ENCODE results near the gene TEX36.

TEX36 gene

GRCh38 chr10:125683063-125683462 is at the start of gene TEX36:
Gene TEX36 (minus strand): TSS chr10:125683163. CDS start chr10:125682989, 174 bp downstream.
- TF ChIP-seq TEAD4 (IDR thresholded peaks at IDR 0.05) = no peak
- TF ChIP-seq CREB1 (IDR thresholded peaks at IDR 0.05; ENCODE audit: low read depth) = no peak
- no peak for TF ChIP-seq USF1 (IDR thresholded peaks at IDR 0.05)
- no peak for TF ChIP-seq ZBTB7A (IDR thresholded peaks at IDR 0.05; ENCODE audit: low read depth)
- TF ChIP-seq CEBPB (IDR thresholded peaks at IDR 0.05) = no peak
- no peak for TF ChIP-seq NFIC (IDR thresholded peaks at IDR 0.05)
- no peak for TF ChIP-seq FOXM1 (IDR thresholded peaks at IDR 0.05; ENCODE audit: borderline replicate concordance, low read depth)
- no peak for TF ChIP-seq MAX (IDR thresholded peaks at IDR 0.05)
- no peak for TF ChIP-seq EP300 (IDR thresholded peaks at IDR 0.05; ENCODE audit: borderline replicate concordance)
- TF ChIP-seq REST (IDR thresholded peaks at IDR 0.05; ENCODE audit: low read depth) = no peak
- TF ChIP-seq TAF1 (IDR thresholded peaks at IDR 0.05; ENCODE audit: low read depth) = no peak
- TF ChIP-seq RAD21 (IDR thresholded peaks at IDR 0.05; ENCODE audit: low read depth) = no peak
- no peak for TF ChIP-seq TCF12 (IDR thresholded peaks at IDR 0.05; ENCODE audit: low read depth)

GRCh38 chr10:125727436-125727835 is 44.5 kb upstream of the TEX36 start:
- TF ChIP-seq EP300 (IDR thresholded peaks at IDR 0.05; ENCODE audit: borderline replicate concordance) (no peak), TAF1 (IDR thresholded peaks at IDR 0.05; ENCODE audit: low read depth) (no peak), ZBTB7A (IDR thresholded peaks at IDR 0.05; ENCODE audit: low read depth) (no peak), CEBPB (IDR thresholded peaks at IDR 0.05) (no peak), NFIC (IDR thresholded peaks at IDR 0.05) (no peak), YY1 (IDR thresholded peaks at IDR 0.05; ENCODE audit: low read depth) (no peak), MAX (IDR thresholded peaks at IDR 0.05) (no peak), CREB1 (IDR thresholded peaks at IDR 0.05; ENCODE audit: low read depth) (no peak), REST (IDR thresholded peaks at IDR 0.05; ENCODE audit: low read depth) (no peak), FOXM1 (IDR thresholded peaks at IDR 0.05; ENCODE audit: borderline replicate concordance, low read depth) (no peak)

- TF ChIP-seq CEBPB (IDR thresholded peaks at IDR 0.05) = no peak
- TF ChIP-seq EGR1 (IDR thresholded peaks at IDR 0.05) = no peak
- TF ChIP-seq CREB1 (IDR thresholded peaks at IDR 0.05; ENCODE audit: low read depth) = no peak
- TF ChIP-seq NFIC (IDR thresholded peaks at IDR 0.05) = no peak
- TF ChIP-seq MAX (IDR thresholded peaks at IDR 0.05) = no peak
- TF ChIP-seq REST (IDR thresholded peaks at IDR 0.05; ENCODE audit: low read depth) = no peak
- no peak for TF ChIP-seq USF1 (IDR thresholded peaks at IDR 0.05)
- no peak for TF ChIP-seq EP300 (IDR thresholded peaks at IDR 0.05; ENCODE audit: borderline replicate concordance)
Observed at GRCh38 chr10:125726914-125727313, 44.0 kb upstream of the TEX36 start.

DNA sequence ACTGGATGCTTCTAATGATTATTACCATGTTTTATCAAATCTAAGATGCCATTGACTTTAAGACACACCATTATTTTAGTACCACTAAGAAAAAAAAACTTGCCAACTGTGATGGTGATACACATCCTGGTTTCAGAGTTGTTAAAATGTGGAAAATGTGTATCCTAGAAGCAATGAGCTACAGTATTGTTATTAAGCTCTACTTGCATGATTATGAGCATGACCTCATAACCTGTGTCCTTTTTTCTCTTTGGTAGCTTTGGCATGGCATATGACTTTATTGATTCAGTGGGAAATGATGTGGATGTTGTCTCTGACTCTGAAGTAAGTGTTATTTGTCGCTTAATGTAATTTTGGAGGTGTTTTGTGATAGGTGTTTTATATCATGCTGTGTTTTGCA is 39.8 kb upstream of the TEX36 start:
- no peak for TF ChIP-seq TCF12 (IDR thresholded peaks at IDR 0.05; ENCODE audit: low read depth)
- no peak for TF ChIP-seq EP300 (IDR thresholded peaks at IDR 0.05; ENCODE audit: borderline replicate concordance)
- no peak for TF ChIP-seq TAF1 (IDR thresholded peaks at IDR 0.05; ENCODE audit: low read depth)
- no peak for TF ChIP-seq YY1 (IDR thresholded peaks at IDR 0.05; ENCODE audit: low read depth)
- TF ChIP-seq REST (IDR thresholded peaks at IDR 0.05; ENCODE audit: low read depth) = no peak
- TF ChIP-seq TEAD4 (IDR thresholded peaks at IDR 0.05) = no peak
